Smooth muscle cell (in vitro differentiated cells): ENCODE measurements around the gene NEFH. TPM values are rescaled to one million over a fixed set of nuclear protein-coding genes. Genes with fewer than 3 reads are reported as not detected.

Experiments used
- DNase-seq: peaks from one replicate; lab custom pipeline; 2025; ENCODE audit not compliant: unreplicated experiment; lab: John Stamatoyannopoulos, UW
- H2AFZ ChIP-seq: fragments of 200-600 bp; sonication (generic); 2 replicates; pipeline ENCODE4 v1.6.0; 2016; ENCODE audit warnings: antibody characterized with exemption, low read depth, mild to moderate bottlenecking
- H3F3A ChIP-seq: fragments of 200-600 bp; sonication (generic); 2 replicates; pipeline ENCODE4 v1.6.0; 2017; ENCODE audit warnings: antibody characterized with exemption, low read depth
- H3K27ac ChIP-seq: fragments of 200-600 bp; sonication (generic); 2 replicates; pipeline ENCODE4 v1.5.1; 2016; ENCODE audit warnings: low read depth, mild to moderate bottlenecking
- H3K27me3 ChIP-seq: fragments of 200-600 bp; sonication (generic); 2 replicates; pipeline ENCODE4 v1.6.1; 2016; ENCODE audit warnings: low read depth, mild to moderate bottlenecking
- H3K36me3 ChIP-seq: fragments of 200-600 bp; sonication (generic); 2 replicates; pipeline ENCODE4 v1.5.1; 2016; ENCODE audit warnings: low read depth
- H3K4me1 ChIP-seq: fragments of 200-600 bp; sonication (generic); 2 replicates; pipeline ENCODE4 v1.5.1; 2016; ENCODE audit warnings: low read depth
- H3K4me2 ChIP-seq: fragments of 200-600 bp; sonication (generic); 2 replicates; pipeline ENCODE4 v1.6.0; 2016; ENCODE audit warnings: mild to moderate bottlenecking
- H3K4me3 ChIP-seq: fragments of 200-600 bp; sonication (generic); 2 replicates; pipeline ENCODE4 v1.5.1; 2016; ENCODE audit warnings: mild to moderate bottlenecking
- H3K79me2 ChIP-seq: fragments of 200-600 bp; sonication (generic); 2 replicates; pipeline ENCODE4 v1.6.0; 2016; ENCODE audit warnings: low read depth, mild to moderate bottlenecking
- H3K9ac ChIP-seq: fragments of 200-600 bp; sonication (generic); 2 replicates; pipeline ENCODE4 v1.6.0; 2016; ENCODE audit warnings: low read depth
- H3K9me3 ChIP-seq: fragments of 200-600 bp; sonication (generic); replicated peaks from 2 replicates; pipeline ENCODE4 v1.5.1; 2016; ENCODE audit warnings: low read depth
- H4K20me1 ChIP-seq: fragments of 200-600 bp; sonication (generic); 2 replicates; pipeline ENCODE4 v1.6.0; 2016; ENCODE audit warnings: low read depth
- WGBS: methylation state at CpG from one replicate; pipeline ENCODE4 v1.1.7; 2016; ENCODE audit warnings: low lambda C conversion rate; 5-methylcytosine and 5-hydroxymethylcytosine counted together
- polyA plus RNA-seq: library from polyadenylated mRNA; unstranded; fragments of >200 nt; fragmentation: Nextera tagmentation; extraction: Ambion mirVana; gene quantifications from 2 replicates; pipeline ENCODE4 v1.2.1, GENCODE V29; 2016
- total RNA-seq: library from RNA; depleted of rRNA; stranded (reverse); fragments of >200 nt; gene quantifications from 2 replicates; pipeline ENCODE4 v1.2.3, GENCODE V29; 2014
- TF ChIP-seq, protein P1 (sequence below): fragments of 200-600 bp; sonication (generic); IDR thresholded peaks from 2 replicates; pipeline ENCODE4 v1.5.1; 2017; ENCODE audit warnings: borderline replicate concordance, mild to moderate bottlenecking, antibody characterized with exemption; ENCODE audit not compliant: insufficient read depth, poor library complexity, severe bottlenecking

The NEFH gene
- total and polyA plus RNA-seq, 2 experiments from 2014 or later, result 1.1 TPM; not detected in 1

DNA sequence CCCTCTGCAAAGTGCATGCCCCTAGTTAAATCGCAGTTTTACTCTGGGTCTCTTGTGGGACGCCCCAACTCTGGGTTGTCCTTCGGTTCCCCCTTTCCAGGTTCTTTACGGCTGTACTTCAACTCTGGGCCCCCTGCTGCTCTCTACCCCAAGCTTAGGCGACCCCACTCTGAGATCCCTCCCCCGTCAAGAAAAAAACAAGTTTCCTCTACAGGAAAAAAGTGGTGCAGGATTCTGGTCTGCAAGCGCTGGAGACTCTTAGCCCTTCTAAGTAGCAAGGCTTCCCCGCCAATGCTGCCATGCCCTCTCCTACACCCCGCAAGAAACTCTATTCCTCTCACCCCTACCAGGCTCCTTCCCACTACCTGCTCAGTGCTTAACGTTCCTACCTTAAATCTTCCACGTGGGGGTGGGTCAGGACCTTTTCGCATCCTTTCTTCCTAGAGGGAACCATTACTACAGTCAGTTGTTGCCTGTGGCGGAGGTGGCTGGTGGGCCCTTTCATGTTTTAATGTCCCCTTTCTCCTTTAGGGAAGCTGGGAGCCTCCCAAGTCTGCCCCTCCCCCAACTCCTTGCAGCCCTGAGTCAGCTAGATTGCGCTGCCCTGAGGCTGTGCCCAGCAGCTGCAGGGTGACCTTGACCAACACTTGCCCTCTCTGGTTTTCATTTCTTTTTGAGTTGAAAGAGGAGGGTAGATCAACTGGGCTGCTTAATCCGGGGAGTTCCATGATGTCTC is 1.4 kb downstream of the NEFH start:
- Histone ChIP-seq H4K20me1 (no peaks in the 10 kb centered on the region), H3K4me2 (peak overlapping the region; percentile 73), H2AFZ (no peak overlapping the region), H3K36me3 (no peaks in the 10 kb centered on the region), H3K9ac (no peak overlapping the region), H3K27ac (no peak overlapping the region), H3K79me2 (no peaks in the 10 kb centered on the region), H3K4me3 (peak overlapping the region; percentile 34), H3K9me3 (no peaks in the 10 kb centered on the region), H3K27me3 (peaks cover 58% of the 10 kb centered on the region), H3F3A (no peaks in the 10 kb centered on the region), H3K4me1 (peaks cover 18% of the 10 kb centered on the region)
- DNase-seq, result no peak
- TF ChIP-seq, protein P1, sequence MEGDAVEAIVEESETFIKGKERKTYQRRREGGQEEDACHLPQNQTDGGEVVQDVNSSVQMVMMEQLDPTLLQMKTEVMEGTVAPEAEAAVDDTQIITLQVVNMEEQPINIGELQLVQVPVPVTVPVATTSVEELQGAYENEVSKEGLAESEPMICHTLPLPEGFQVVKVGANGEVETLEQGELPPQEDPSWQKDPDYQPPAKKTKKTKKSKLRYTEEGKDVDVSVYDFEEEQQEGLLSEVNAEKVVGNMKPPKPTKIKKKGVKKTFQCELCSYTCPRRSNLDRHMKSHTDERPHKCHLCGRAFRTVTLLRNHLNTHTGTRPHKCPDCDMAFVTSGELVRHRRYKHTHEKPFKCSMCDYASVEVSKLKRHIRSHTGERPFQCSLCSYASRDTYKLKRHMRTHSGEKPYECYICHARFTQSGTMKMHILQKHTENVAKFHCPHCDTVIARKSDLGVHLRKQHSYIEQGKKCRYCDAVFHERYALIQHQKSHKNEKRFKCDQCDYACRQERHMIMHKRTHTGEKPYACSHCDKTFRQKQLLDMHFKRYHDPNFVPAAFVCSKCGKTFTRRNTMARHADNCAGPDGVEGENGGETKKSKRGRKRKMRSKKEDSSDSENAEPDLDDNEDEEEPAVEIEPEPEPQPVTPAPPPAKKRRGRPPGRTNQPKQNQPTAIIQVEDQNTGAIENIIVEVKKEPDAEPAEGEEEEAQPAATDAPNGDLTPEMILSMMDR, result no peak
- WGBS, result 24% methylated on average over 15 of the region's 15 CpGs

DNA sequence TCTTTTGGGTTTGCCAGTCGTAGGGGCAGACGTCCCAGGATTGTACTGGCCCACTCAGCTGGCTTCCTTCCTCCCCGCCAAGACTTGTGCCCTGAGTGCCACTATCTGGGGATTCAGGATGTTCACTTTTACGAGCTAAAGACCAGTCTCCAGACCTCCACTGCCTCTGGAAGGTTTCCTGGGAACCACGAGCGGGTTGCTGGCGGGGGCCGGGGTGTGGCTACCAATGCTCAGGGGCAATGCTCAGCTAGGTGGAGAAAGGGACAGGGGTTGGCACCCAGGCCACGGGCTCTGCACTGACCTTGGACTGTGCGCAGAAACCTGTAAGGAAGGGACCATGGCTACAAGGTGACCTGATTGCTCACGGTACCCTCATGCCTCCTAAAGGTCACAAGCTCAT is 2.2 kb downstream of the NEFH start:
- Histone ChIP-seq H3F3A (no peaks in the 10 kb centered on the region), H3K4me1 (peaks cover 18% of the 10 kb centered on the region), H3K79me2 (no peaks in the 10 kb centered on the region), H3K4me3 (no peak overlapping the region), H2AFZ (no peak overlapping the region), H3K27ac (no peak overlapping the region), H3K9me3 (no peaks in the 10 kb centered on the region), H3K27me3 (peaks cover 54% of the 10 kb centered on the region), H3K9ac (no peak overlapping the region), H4K20me1 (no peaks in the 10 kb centered on the region), H3K4me2 (no peak overlapping the region), H3K36me3 (no peaks in the 10 kb centered on the region)
- no peak for DNase-seq
- WGBS, result 73% methylated on average over 11 of the region's 11 CpGs
- TF ChIP-seq, protein P1, result no peak

DNA sequence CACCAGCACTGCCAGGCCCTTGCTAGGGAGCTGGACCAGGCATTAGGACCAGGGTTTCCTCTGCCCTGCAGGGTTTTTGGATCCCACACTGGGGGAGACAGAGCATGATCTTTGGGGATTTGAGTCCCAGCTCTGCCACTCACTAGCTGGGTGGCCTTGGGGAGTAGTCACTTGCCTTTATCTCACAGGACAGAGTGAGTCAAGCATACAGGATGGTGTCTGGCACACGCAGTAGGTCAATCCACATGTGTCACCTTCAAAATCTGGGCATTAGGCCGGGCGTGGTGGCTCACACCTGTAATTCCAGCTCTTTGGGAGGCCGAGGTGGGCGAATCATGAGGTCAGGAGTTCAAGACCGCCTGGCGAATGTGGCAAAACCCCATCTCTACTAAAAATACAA is 2.7 kb downstream of the NEFH start:
- no peaks in the 10 kb centered on the region for H3F3A ChIP-seq
- H4K20me1 ChIP-seq, result no peaks in the 10 kb centered on the region
- H3K9me3 ChIP-seq, result no peaks in the 10 kb centered on the region
- H3K36me3 ChIP-seq, result no peaks in the 10 kb centered on the region
- no peak overlapping the region for H2AFZ ChIP-seq
- H3K9ac ChIP-seq, result no peak overlapping the region
- peaks cover 18% of the 10 kb centered on the region for H3K4me1 ChIP-seq
- H3K4me2 ChIP-seq, result no peak overlapping the region
- H3K27me3 ChIP-seq, result peaks cover 49% of the 10 kb centered on the region
- H3K4me3 ChIP-seq, result no peak overlapping the region
- H3K79me2 ChIP-seq, result no peaks in the 10 kb centered on the region
- 97% methylated on average over 7 of the region's 7 CpGs for WGBS
- DNase-seq, result no peak
- H3K27ac ChIP-seq, result no peak overlapping the region
- TF ChIP-seq, protein P1, result no peak

DNA sequence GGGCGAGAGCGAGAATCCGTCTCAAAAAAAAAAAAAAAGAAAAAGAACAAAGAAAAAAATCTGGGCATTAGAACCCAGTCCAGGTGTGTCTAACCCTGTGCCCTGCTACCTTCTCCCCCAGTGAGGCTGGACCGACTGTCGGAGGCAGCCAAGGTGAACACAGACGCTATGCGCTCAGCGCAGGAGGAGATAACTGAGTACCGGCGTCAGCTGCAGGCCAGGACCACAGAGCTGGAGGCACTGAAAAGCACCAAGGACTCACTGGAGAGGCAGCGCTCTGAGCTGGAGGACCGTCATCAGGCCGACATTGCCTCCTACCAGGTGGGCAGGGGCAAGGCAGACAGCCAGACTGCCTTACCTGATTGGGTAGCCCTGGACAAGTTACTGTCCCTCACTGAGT is 3.2 kb downstream of the NEFH start:
- H3K9ac ChIP-seq, result no peak overlapping the region
- no peaks in the 10 kb centered on the region for H4K20me1 ChIP-seq
- no peaks in the 10 kb centered on the region for H3K79me2 ChIP-seq
- H3K9me3 ChIP-seq, result no peaks in the 10 kb centered on the region
- H3K4me2 ChIP-seq, result no peak overlapping the region
- DNase-seq, result no peak
- no peak overlapping the region for H3K27ac ChIP-seq
- no peaks in the 10 kb centered on the region for H3K36me3 ChIP-seq
- H3K4me1 ChIP-seq, result peaks cover 18% of the 10 kb centered on the region
- H3F3A ChIP-seq, result no peaks in the 10 kb centered on the region
- H2AFZ ChIP-seq, result no peak overlapping the region
- TF ChIP-seq, protein P1, result no peak
- peaks cover 44% of the 10 kb centered on the region for H3K27me3 ChIP-seq
- no peak overlapping the region for H3K4me3 ChIP-seq
- 93% methylated on average over 10 of the region's 13 CpGs for WGBS
